Measurements from ENCODE around the gene TICRR.

DNA sequence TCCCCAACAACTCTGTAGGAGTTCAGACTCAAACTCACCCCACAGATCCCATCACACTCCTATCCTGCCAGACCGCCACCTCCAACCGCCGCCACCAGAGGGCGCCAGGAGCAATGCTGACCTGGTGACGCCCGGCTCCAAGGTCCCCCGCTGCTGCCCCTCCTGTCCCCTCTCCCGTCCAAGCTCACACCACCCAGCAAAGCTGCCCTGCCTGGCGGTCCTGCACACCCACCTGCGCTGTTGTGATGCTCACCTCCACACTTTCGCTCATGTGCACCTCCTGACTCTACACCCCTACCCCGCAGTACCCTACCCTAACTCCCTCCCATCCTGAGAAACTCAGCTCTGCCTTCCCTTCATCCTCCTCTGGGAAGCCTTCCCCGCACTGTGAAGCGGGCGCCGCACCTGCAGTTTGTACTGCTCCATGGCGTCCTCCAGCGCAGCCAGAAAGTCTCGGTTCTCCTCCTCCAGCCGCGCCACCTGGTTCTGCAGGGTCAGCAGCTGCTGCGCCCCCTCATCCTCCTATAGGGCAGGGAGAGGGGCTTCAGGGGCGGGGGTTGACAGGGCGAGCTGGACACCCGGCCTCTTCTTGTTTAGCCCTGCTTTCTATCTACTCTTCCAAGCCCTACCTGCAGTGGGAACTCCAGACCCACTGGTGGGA, 72.1 kb downstream of the TICRR start:
- TF ChIP-seq, protein P1, sequence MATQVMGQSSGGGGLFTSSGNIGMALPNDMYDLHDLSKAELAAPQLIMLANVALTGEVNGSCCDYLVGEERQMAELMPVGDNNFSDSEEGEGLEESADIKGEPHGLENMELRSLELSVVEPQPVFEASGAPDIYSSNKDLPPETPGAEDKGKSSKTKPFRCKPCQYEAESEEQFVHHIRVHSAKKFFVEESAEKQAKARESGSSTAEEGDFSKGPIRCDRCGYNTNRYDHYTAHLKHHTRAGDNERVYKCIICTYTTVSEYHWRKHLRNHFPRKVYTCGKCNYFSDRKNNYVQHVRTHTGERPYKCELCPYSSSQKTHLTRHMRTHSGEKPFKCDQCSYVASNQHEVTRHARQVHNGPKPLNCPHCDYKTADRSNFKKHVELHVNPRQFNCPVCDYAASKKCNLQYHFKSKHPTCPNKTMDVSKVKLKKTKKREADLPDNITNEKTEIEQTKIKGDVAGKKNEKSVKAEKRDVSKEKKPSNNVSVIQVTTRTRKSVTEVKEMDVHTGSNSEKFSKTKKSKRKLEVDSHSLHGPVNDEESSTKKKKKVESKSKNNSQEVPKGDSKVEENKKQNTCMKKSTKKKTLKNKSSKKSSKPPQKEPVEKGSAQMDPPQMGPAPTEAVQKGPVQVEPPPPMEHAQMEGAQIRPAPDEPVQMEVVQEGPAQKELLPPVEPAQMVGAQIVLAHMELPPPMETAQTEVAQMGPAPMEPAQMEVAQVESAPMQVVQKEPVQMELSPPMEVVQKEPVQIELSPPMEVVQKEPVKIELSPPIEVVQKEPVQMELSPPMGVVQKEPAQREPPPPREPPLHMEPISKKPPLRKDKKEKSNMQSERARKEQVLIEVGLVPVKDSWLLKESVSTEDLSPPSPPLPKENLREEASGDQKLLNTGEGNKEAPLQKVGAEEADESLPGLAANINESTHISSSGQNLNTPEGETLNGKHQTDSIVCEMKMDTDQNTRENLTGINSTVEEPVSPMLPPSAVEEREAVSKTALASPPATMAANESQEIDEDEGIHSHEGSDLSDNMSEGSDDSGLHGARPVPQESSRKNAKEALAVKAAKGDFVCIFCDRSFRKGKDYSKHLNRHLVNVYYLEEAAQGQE (IDR thresholded peaks at IDR 0.05; ENCODE audit: insufficient replicate concordance, low read depth), result no peak
- TF ChIP-seq, protein P2, sequence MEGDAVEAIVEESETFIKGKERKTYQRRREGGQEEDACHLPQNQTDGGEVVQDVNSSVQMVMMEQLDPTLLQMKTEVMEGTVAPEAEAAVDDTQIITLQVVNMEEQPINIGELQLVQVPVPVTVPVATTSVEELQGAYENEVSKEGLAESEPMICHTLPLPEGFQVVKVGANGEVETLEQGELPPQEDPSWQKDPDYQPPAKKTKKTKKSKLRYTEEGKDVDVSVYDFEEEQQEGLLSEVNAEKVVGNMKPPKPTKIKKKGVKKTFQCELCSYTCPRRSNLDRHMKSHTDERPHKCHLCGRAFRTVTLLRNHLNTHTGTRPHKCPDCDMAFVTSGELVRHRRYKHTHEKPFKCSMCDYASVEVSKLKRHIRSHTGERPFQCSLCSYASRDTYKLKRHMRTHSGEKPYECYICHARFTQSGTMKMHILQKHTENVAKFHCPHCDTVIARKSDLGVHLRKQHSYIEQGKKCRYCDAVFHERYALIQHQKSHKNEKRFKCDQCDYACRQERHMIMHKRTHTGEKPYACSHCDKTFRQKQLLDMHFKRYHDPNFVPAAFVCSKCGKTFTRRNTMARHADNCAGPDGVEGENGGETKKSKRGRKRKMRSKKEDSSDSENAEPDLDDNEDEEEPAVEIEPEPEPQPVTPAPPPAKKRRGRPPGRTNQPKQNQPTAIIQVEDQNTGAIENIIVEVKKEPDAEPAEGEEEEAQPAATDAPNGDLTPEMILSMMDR (IDR thresholded peaks at IDR 0.05; ENCODE audit: insufficient read depth, low read length), result peak; percentile 78
